GM23338 (cell line): Measurements from ENCODE around the gene ZBTB44. TPM values are rescaled to one million over a fixed set of nuclear protein-coding genes. Genes with fewer than 3 reads are reported as not detected.

Experiments used
- ATAC-seq: fragments of 200-7000 bp; cut with Tn5 transposase; 3 replicates; pipeline ENCODE4 v1.9.1; 2020
- DNase-seq: peaks from one replicate; pipeline ENCODE4 v3.0.0-alpha.2; 2015; ENCODE audit warnings: low spot score
- H2AFZ ChIP-seq: fragments of 200-600 bp; sonication (generic); 2 replicates; pipeline ENCODE4 v1.8.0; 2016; ENCODE audit warnings: antibody characterized with exemption, mild to moderate bottlenecking, moderate library complexity
- H3F3A ChIP-seq: fragments of 200-600 bp; sonication (generic); replicated peaks from 2 replicates; pipeline ENCODE4 v1.8.0; 2017; ENCODE audit warnings: antibody characterized with exemption, mixed run types, low read depth
- H3K27ac ChIP-seq: fragments of 200-600 bp; sonication (generic); 2 replicates; pipeline ENCODE4 v1.6.1; 2016; ENCODE audit warnings: low read depth
- H3K27me3 ChIP-seq: fragments of 200-600 bp; sonication (generic); 2 replicates; pipeline ENCODE4 v1.8.0; 2016; ENCODE audit warnings: mild to moderate bottlenecking, mixed run types, moderate library complexity; ENCODE audit not compliant: insufficient read depth
- H3K36me3 ChIP-seq: fragments of 200-600 bp; sonication (generic); 2 replicates; pipeline ENCODE4 v1.8.0; 2016; ENCODE audit warnings: mild to moderate bottlenecking; ENCODE audit not compliant: insufficient read depth
- H3K4me1 ChIP-seq: fragments of 200-600 bp; sonication (generic); 2 replicates; pipeline ENCODE4 v1.8.0; 2016; ENCODE audit warnings: mild to moderate bottlenecking, moderate library complexity; ENCODE audit not compliant: insufficient read depth
- H3K4me2 ChIP-seq: fragments of 200-600 bp; sonication (generic); 2 replicates; pipeline ENCODE4 v1.7.1; 2017; ENCODE audit warnings: mixed run types
- H3K4me3 ChIP-seq: fragments of 200-600 bp; sonication (generic); 2 replicates; pipeline ENCODE4 v1.6.1; 2016; ENCODE audit warnings: mixed run types
- H3K79me2 ChIP-seq: fragments of 200-600 bp; sonication (generic); replicated peaks from 2 replicates; pipeline ENCODE4 v1.8.0; 2017; ENCODE audit warnings: mild to moderate bottlenecking; ENCODE audit not compliant: insufficient read depth
- H3K9me2 ChIP-seq: fragments of 200-600 bp; sonication (generic); 2 replicates; pipeline ENCODE4 v1.8.0; 2017; ENCODE audit not compliant: insufficient read depth
- H4K20me1 ChIP-seq: fragments of 200-600 bp; sonication (generic); replicated peaks from 2 replicates; pipeline ENCODE4 v1.8.0; 2017; ENCODE audit warnings: mild to moderate bottlenecking; ENCODE audit not compliant: insufficient read depth
- H3K27ac Mint-ChIP-seq: 2 replicates; pipeline ENCODE4 v1.8.0; 2020; ENCODE audit warnings: inconsistent platforms, mild to moderate bottlenecking, moderate library complexity, mixed read lengths
- H3K27me3 Mint-ChIP-seq: 3 replicates; pipeline ENCODE4 v1.8.0; 2022; ENCODE audit warnings: low read depth, mild to moderate bottlenecking, moderate library complexity, mixed read lengths, inconsistent platforms; ENCODE audit not compliant: insufficient read depth, poor library complexity
- H3K36me3 Mint-ChIP-seq: 3 replicates; pipeline ENCODE4 v1.8.0; 2021; ENCODE audit warnings: low read depth, mild to moderate bottlenecking, inconsistent platforms, moderate library complexity, mixed read lengths
- H3K4me1 Mint-ChIP-seq: 3 replicates; pipeline ENCODE4 v1.8.0; 2020; ENCODE audit warnings: mild to moderate bottlenecking, inconsistent platforms, mixed read lengths
- H3K4me3 Mint-ChIP-seq: 3 replicates; pipeline ENCODE4 v1.8.0; 2021; ENCODE audit warnings: moderate library complexity, mild to moderate bottlenecking, inconsistent platforms, mixed read lengths
- H3K9me3 Mint-ChIP-seq: 3 replicates; pipeline ENCODE4 v1.8.0; 2020; ENCODE audit warnings: moderate library complexity, mild to moderate bottlenecking, inconsistent platforms, mixed read lengths
- ETS1 ChIP-seq: IDR thresholded peaks from 2 replicates; pipeline ENCODE4 v1.6.1; 2016; ENCODE audit warnings: antibody characterized with exemption
- EZH2phosphoT487 ChIP-seq: fragments of 200-600 bp; sonication (generic); IDR thresholded peaks from one replicate; pipeline ENCODE4 v1.8.1; 2018; ENCODE audit warnings: antibody characterized with exemption; ENCODE audit not compliant: unreplicated experiment
- JUNB ChIP-seq: IDR thresholded peaks from one replicate; pipeline ENCODE4 v1.6.1; 2016; ENCODE audit warnings: antibody characterized with exemption; ENCODE audit not compliant: unreplicated experiment
- ZNF114 ChIP-seq: fragments of 250-450 bp; sonication (Bioruptor Pico); IDR thresholded peaks from 2 replicates; pipeline ENCODE4 v1.5.0; 2020; ENCODE audit warnings: mild to moderate bottlenecking, moderate library complexity
- ZNF331 ChIP-seq: fragments of 250-450 bp; sonication (Bioruptor Pico); IDR thresholded peaks from 2 replicates; pipeline ENCODE4 v1.5.0; 2020; ENCODE audit warnings: low read depth, mild to moderate bottlenecking, moderate library complexity
- ZNF462 ChIP-seq: fragments of 250-450 bp; sonication (Bioruptor Pico); IDR thresholded peaks from 2 replicates; pipeline ENCODE4 v1.5.0; 2020; ENCODE audit warnings: mild to moderate bottlenecking, moderate library complexity
- polyA plus RNA-seq: library from polyadenylated mRNA; unstranded; fragments of >200 nt; fragmentation: Nextera tagmentation; extraction: Ambion mirVana; gene quantifications from 2 replicates; pipeline ENCODE4 v1.2.1, GENCODE V29; 2016
- total RNA-seq: library from RNA; depleted of rRNA; stranded (reverse); fragments of >200 nt; shearing (Covaris generic); gene quantifications from 2 replicates; pipeline ENCODE4 v1.2.3, GENCODE V29; 2014

The ZBTB44 gene
- total and polyA plus RNA-seq, 2 experiments from 2014 or later: 61.2 to 102 TPM

GRCh38 chr11:130249371-130249770, 65.3 kb downstream of the ZBTB44 start (continued):
- TF ChIP-seq ZNF331 (CRISPR knock-in tag): no peak
- TF ChIP-seq ETS1: no peak

- H3K4me1 ChIP-seq: peaks cover 27% of the 10 kb centered on the region
- H3K27me3 Mint-ChIP-seq: peaks cover 5% of the 10 kb centered on the region
- ATAC-seq: no peak
- no peak overlapping the region for H3K4me3 Mint-ChIP-seq
- H4K20me1 ChIP-seq: peaks cover 26% of the 10 kb centered on the region
- H3K9me2 ChIP-seq: no peaks in the 10 kb centered on the region
- peaks cover 2% of the 10 kb centered on the region; the same call in 2 of the 3 replicates for H3K9me3 Mint-ChIP-seq
- no peak overlapping the region for H2AFZ ChIP-seq
- 0 out of 2 replicates have a peak, but pooled peaks cover 3% of the 10 kb centered on the region for H3F3A ChIP-seq
- TF ChIP-seq ZNF331 (CRISPR knock-in tag): no peak
- no peak for TF ChIP-seq ZNF114 (CRISPR knock-in tag)
- no peak for TF ChIP-seq JUNB
- no peak for TF ChIP-seq ZNF462 (CRISPR knock-in tag)
- TF ChIP-seq EZH2phosphoT487: no peak
- H3K4me2 ChIP-seq: no peak overlapping the region
- H3K4me1 Mint-ChIP-seq: peaks cover 35% of the 10 kb centered on the region
- H3K36me3 Mint-ChIP-seq: peaks cover 14% of the 10 kb centered on the region; the same call in 2 of the 3 replicates
- H3K27me3 ChIP-seq: no peaks in the 10 kb centered on the region
- peaks cover 72% of the 10 kb centered on the region for H3K79me2 ChIP-seq
- no peak overlapping the region for H3K27ac Mint-ChIP-seq
- H3K4me3 ChIP-seq: no peak overlapping the region
- no peak for DNase-seq
- no peaks in the 10 kb centered on the region for H3K36me3 ChIP-seq
- H3K27ac ChIP-seq: peak overlapping the region; percentile 35
Observed at GRCh38 chr11:130247319-130247718, 67.4 kb downstream of the ZBTB44 start.
